GM06990 (cell line): ENCODE measurements around the gene MALT1.

ENCODE experiments used
- DNase-seq: peaks from one replicate; pipeline ENCODE4 v3.0.0-alpha.2; 2011; ENCODE audit not compliant: insufficient read length; ENCODE audit errors: extremely low read depth
- H3K27me3 ChIP-seq: replicated peaks from 2 replicates; pipeline ENCODE4 v1.6.0; 2011; ENCODE audit warnings: low read length; ENCODE audit not compliant: control insufficient read depth, insufficient read depth
- H3K36me3 ChIP-seq: 2 replicates; pipeline ENCODE4 v1.5.1; 2011; ENCODE audit warnings: low read length; ENCODE audit not compliant: control insufficient read depth, insufficient read depth
- H3K4me3 ChIP-seq: replicated peaks from 2 replicates; pipeline ENCODE4 v1.5.1; 2011; ENCODE audit warnings: low read depth, mild to moderate bottlenecking, control low read depth, low read length
- CTCF ChIP-seq: IDR thresholded peaks from 2 replicates; pipeline ENCODE4 v1.5.1; 2011; ENCODE audit warnings: low read length, control low read depth, mild to moderate bottlenecking, inconsistent platforms; ENCODE audit not compliant: insufficient read depth, poor library complexity, severe bottlenecking

MALT1 gene

GRCh38 chr18:58803978-58804377, 132.7 kb downstream of the MALT1 start:
- Histone ChIP-seq H3K27me3 (no peaks in the 10 kb centered on the region), H3K36me3 (no peaks in the 10 kb centered on the region), H3K4me3 (no peak overlapping the region)
- no peak for TF ChIP-seq CTCF
- DNase-seq = no peak
